Iris pigment epithelial cell (primary cell): ENCODE data around the gene ABR.
A peak's percentile ranks its signal among the peaks of the same experiment; 100 is the strongest.
"Not testable (repeated sequence)": the region's sequence is repeated elsewhere in the genome, so short reads cannot be mapped to it uniquely, and the experiment has no call there.

ENCODE experiments used
- DNase-seq: peaks from one replicate; pipeline ENCODE4 v3.0.0-alpha.2; 2011; ENCODE audit warnings: low read depth

The ABR gene

DNA sequence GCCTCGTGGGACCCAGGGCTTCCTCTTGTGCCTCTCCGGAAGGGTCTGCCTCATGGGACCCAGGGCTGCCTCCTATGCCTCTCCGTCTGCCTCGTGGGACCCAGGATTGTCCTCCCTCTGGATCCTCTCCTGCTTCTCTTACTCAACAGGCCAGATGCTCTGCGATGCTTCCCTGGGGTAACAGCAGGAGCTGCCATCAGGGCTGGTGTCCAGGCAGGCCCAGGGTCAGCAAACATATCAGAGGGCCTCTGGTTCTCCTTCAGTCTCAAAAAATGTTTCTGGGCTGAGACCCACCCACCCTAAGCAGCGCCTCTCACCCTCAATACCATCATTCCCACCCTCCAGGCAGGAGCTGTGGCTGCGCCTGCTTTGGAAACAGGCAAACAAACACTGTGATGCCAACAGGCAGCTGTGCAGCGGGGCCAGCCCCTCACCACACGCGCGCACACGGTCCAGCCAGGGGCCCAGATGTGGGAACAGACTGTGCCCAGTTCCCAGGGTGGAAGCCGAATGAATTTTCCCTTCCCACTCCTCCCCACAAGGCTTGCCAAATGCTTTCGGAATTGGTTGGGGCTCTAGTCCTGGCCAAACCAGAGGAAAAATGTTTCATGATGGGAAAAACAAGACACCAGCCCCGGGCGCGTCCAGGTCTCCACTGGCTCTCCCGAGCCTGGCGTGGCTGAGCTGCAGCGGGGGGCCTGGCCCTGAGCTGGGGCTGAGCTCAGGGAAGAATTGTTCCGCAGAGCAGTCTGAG is 171.6 kb downstream of the ABR start:
- no peak for DNase-seq

DNA sequence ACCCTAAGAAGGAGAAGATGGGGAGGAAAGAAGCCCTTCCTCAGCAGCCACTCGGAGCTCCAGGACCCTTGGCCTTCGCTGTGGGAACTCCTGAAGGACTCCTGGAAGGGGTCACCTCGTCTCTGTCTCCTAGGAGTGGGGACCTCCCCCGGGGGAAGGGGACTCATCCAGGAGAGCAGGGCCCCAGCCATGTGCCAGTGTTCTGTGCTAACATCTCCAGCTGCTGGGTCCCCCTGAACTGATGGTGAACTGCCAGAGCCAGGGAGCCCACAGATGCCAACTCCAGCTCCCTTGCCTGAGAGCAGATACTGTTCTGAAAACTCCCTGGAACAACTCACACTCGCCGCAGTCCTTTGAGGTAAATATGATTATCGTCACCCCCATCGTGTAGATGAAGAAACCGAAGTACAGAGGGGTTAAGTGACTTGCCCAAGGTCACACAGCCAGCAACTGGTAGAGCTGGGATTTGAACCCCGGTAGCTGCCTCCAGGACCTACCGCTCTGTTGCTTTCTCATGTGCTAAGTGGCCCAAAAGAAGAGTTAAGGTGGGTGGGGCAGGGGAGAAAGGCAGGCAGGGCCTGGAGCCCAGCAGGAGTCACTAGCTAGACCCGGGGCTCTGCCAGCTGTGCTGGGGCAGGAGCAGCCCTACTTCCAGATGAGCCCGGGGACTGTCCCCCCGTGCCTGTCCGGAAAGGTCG is 172.3 kb downstream of the ABR start:
- DNase-seq = no peak

DNA sequence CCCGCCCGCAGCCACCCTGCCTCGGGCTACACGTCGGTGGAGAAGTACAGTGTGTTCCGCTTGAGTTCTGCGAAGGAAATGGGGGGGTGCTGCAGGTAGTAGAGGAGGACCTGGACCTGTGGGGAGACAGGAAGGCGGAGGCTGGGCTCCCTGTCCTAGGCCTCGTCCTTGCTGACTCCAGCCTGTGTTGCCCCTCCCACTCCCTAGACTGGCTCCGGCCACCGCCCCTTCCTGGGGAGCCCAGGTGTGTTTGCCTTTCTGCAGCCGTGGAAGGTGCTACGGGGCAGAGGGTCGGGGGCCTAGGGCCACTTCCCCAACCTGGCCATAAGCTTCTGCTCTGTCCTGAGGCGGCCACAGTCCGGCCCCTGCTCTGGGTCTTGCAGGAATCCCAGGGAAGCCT is 173.7 kb downstream of the ABR start:
- no peak for DNase-seq

GRCh38 chr17:1005361-1005946 is 174.3 kb downstream of the ABR start:
- DNase-seq = peak; percentile 53

- no peak for DNase-seq
These were observed 174.9 kb downstream of the ABR start for GRCh38 chr17:1004769-1005295.

DNA sequence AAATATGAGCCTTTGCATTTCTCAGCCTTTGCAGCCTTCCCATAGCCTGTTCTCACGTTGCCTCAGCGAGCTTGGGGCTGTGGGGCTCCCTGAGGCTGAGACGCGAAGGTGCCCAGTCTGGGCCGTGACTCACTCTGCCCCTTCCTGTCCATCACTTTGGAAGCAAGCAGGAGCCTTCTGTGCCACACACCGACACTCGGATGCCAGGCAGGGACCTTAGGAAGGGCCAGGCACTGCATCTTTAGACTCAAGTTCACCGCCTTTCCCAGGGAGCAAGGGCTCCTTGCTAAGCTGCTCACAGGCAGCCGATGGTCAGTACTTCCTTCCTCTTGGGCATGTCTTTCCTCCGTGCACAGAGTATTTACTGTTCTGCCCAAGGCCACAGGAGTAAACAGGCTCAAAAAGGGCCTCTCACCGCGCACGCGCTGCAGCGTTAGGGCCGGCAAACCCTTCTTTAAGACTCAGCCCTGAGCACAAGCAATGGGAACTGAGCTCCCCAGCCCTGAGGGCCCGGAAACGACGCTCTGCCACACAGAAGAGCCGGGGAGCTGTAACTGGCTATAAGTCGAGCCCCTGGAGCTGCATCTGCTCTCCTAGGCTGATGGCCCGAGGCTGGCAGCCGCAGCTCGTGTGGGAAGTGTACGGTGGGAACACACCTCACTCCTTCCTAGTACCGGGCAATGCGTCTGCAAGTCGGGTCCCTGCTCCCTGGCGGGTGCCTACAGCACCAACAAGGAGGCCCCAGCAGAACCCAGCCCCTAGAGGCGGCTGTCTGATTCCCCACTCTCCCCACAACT is 175.6 kb downstream of the ABR start:
- peak; percentile 29 for DNase-seq

GRCh38 chr17:1003633-1003971 is 176.2 kb downstream of the ABR start:
- DNase-seq = no peak

GRCh38 chr17:1002771-1003555 is 176.8 kb downstream of the ABR start:
- DNase-seq = peak; percentile 81

DNA sequence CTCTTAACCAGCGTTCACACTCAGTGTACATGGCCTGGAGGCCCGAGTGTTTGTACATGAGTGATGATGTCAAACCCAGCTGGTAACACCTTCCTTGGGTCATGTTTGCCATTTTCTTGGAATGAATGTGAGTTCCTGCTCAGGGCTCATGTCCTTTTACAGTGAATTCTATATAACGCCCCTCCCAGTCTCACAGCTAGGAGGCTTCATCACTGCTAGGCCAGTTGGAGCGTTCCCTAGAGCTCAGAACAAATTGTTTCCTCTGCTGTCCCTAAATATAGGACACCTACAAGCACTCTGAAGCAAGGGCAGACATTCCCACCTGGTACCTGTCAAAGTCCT is 177.4 kb downstream of the ABR start:
- peak; percentile 43 for DNase-seq

GRCh38 chr17:1001640-1002411 is 178.0 kb downstream of the ABR start:
- DNase-seq = peak; percentile 67

GRCh38 chr17:1000597-1001461 is 179.0 kb downstream of the ABR start:
- peak; percentile 68 for DNase-seq

- no peak for DNase-seq
These were observed 181.7 kb downstream of the ABR start for GRCh38 chr17:998111-998510.

GRCh38 chr17:996554-997344 is 183.0 kb downstream of the ABR start, which contains the start of gene TIMM22:
TIMM22 (plus strand) TSS chr17:997129; CDS start chr17:997143, 14 bp downstream.
- peak; percentile 99 for DNase-seq

- not testable (repeated sequence) for DNase-seq
These were observed 184.5 kb downstream of the ABR start for GRCh38 chr17:995324-995723.

- DNase-seq = no peak
These were observed 186.8 kb downstream of the ABR start for GRCh38 chr17:992933-993332.

DNA sequence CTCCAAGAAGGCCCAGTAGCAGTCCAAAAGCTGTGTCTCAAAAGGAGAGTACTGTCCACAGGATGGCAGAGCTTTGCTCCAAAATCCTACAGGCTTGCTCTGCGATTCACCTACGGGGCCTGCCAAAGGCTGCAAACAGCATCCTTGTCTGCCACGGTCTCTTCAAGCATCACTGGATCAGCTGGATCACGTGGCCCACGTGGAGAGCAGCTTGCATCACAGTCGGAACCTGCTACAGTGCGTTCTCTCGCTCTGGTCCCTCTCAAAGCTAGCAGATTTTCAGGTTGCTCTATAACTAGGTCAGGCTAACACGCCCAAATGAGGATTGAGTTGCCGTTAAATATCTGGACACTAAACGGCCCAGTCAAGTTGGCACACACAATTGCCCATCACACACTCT is 191.2 kb downstream of the ABR start:
- DNase-seq = no peak

GRCh38 chr17:987931-988330 is 191.8 kb downstream of the ABR start:
- no peak for DNase-seq

GRCh38 chr17:986322-986929 is 193.4 kb downstream of the ABR start:
- DNase-seq = no peak
